ENCODE measurements around the gene TEX12.
"Not testable (repeated sequence)": the region's sequence is repeated elsewhere in the genome, so short reads cannot be mapped to it uniquely, and the experiment has no call there.

TEX12 gene

GRCh38 chr11:112156956-112157766 lies 10.0 kb upstream of the TEX12 start:
- no peak for TF ChIP-seq CTCF (IDR thresholded peaks at IDR 0.05; ENCODE audit: low read length, missing control alignments)
- peak; percentile 99 for DNase-seq (ENCODE audit: low read depth)
- no peak overlapping the region for H3K4me3 ChIP-seq (replicated peaks; ENCODE audit: low read depth, low read length)

- no peak for DNase-seq (ENCODE audit: low read depth)
- no peak for TF ChIP-seq CTCF (IDR thresholded peaks at IDR 0.05; ENCODE audit: low read length, missing control alignments)
- H3K4me3 ChIP-seq (replicated peaks; ENCODE audit: low read depth, low read length), result no peak overlapping the region
Observed at GRCh38 chr11:112159098-112160065, 7.8 kb upstream of the TEX12 start.

- TF ChIP-seq CTCF (IDR thresholded peaks at IDR 0.05; ENCODE audit: low read length, missing control alignments), result no peak
- no peak for DNase-seq (ENCODE audit: low read depth)
- no peak overlapping the region for H3K4me3 ChIP-seq (replicated peaks; ENCODE audit: low read depth, low read length)
Observed at GRCh38 chr11:112160091-112160848, 6.9 kb upstream of the TEX12 start.

GRCh38 chr11:112161012-112161411 lies 6.2 kb upstream of the TEX12 start:
- H3K4me3 ChIP-seq (replicated peaks; ENCODE audit: low read depth, low read length), result no peak overlapping the region
- peak; percentile 36 for DNase-seq (ENCODE audit: low read depth)
- no peak for TF ChIP-seq CTCF (IDR thresholded peaks at IDR 0.05; ENCODE audit: low read length, missing control alignments)

- DNase-seq (ENCODE audit: low read depth); H3K4me3 ChIP-seq (replicated peaks; ENCODE audit: low read depth, low read length): not testable (repeated sequence)
Observed at GRCh38 chr11:112162200-112162599, 5.0 kb upstream of the TEX12 start.

- DNase-seq (ENCODE audit: low read depth), result no peak
- TF ChIP-seq CTCF (IDR thresholded peaks at IDR 0.05; ENCODE audit: low read length, missing control alignments), result no peak
Observed at GRCh38 chr11:112162761-112163546, 4.2 kb upstream of the TEX12 start.

More at GRCh38 chr11:112162761-112163546, 4.2 kb upstream of the TEX12 start:
- no peak overlapping the region for H3K4me3 ChIP-seq (replicated peaks; ENCODE audit: low read depth, low read length)

Measured in fibroblast of pulmonary artery (primary cell).